Urothelium cell line (cell line): ENCODE data around the gene TARBP2.

ENCODE experiments used
- DNase-seq: peaks from one replicate; pipeline ENCODE4 v3.0.0; 2011; ENCODE audit warnings: low spot score, mixed read lengths
- FAIRE-seq: peaks from 2 replicates; lab custom pipeline; 2011; peaks lifted over from hg19 to GRCh38; lab: Jason Lieb, UNC

Gene TARBP2, protein sequence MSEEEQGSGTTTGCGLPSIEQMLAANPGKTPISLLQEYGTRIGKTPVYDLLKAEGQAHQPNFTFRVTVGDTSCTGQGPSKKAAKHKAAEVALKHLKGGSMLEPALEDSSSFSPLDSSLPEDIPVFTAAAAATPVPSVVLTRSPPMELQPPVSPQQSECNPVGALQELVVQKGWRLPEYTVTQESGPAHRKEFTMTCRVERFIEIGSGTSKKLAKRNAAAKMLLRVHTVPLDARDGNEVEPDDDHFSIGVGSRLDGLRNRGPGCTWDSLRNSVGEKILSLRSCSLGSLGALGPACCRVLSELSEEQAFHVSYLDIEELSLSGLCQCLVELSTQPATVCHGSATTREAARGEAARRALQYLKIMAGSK

DNA sequence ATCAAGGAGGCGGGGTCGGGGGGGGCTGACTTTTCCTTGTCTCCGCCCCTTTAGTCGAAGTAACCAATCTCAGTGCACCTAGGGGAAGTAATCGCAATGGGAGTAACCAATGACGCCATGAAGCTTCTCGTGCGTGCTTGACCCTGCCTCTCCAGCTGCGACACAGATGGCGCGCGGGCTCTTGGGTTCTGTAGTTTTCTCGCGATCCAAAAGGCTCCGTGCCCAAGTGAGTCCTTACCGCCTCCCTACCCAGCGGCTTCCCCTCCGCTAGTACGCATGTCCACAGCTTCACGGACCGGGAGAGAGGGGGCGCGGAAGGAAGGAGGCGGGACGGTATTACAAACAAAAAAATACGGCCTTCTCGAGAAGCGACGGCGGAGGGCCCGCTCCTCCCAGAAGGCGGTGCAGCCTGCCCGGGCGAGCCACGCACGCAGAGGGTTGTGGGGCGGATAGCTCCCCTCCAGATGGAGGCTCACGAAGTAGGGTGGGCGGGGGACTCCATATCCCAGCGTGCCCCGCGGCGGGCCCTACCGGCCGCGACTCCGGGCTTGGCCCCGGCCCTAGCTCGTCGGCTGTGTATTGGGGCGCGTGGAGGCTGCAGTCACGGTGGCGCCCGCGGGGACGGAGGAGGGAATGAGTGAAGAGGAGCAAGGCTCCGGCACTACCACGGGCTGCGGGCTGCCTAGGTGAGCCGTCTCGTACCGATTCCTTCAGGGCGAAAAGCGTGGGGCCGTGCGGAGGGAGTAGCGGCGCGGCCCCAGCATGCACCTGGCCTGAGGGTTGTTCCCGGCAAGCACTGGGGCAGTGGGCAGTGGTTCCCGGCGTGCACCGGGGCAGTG is at the start of gene TARBP2:
TSS of gene TARBP2 (plus strand) at position 508 of the 839 bp plus-strand sequence. CDS start at position 634, 126 bp downstream.
- FAIRE-seq (peak; percentile 87), DNase-seq (peak; percentile 96)

- peak; percentile 62 for FAIRE-seq
- peak; percentile 98 for DNase-seq
Measured at GRCh38 chr12:53451661-53452158, 49.4 kb upstream of the TARBP2 start, which contains the start of gene PCBP2. Gene PCBP2, plus strand, starts transcription at chr12:53452102. Its CDS starts 2,699 bp downstream, at chr12:53454801.

DNA sequence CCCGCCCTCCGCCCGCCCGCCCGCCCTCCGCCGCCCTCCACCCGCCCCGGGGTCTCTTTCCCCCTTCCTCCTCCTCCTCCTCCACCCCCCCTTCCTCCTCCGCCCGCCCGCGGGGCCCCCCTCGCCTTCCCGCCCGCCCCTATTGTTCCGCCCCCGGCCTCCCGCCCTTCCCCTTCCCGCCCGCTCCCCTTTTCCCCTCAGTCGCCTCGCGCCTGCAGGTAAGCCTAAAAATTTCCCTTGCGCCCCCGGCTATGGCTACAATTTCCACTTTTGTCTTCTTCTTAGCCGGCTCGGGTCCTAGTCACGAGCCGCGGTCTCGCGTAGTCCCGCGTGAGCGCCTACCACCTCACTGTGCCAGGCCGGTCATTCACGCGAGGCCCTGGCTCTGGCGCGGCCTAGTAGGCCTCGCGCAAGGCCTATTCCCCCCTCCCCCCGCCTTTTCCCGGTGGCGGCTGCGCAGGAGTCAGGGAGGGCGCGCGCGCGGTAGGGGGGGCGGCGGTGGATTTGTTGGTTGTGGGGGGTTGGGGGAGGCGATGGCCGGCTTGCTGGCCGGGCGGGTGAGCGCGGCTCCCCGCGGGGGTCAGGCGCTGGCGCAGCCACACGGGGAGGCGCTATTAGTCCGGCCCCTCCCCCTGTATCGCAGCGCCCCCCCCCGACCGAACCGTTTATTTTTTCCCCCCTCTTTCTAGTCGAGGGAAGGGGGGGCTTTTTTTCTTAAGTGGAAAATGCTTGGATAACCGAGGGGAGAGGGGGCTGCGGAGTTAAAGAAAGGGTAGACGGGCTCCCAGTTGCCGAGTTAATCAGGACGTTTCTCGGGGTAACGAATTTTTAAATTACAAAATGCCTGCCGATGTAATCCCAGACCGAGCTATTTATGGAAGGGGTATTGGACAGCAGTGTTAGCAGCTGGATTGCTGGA is 48.7 kb upstream of the TARBP2 start:
- FAIRE-seq (peak; percentile 9), DNase-seq (peak; percentile 88)

DNA sequence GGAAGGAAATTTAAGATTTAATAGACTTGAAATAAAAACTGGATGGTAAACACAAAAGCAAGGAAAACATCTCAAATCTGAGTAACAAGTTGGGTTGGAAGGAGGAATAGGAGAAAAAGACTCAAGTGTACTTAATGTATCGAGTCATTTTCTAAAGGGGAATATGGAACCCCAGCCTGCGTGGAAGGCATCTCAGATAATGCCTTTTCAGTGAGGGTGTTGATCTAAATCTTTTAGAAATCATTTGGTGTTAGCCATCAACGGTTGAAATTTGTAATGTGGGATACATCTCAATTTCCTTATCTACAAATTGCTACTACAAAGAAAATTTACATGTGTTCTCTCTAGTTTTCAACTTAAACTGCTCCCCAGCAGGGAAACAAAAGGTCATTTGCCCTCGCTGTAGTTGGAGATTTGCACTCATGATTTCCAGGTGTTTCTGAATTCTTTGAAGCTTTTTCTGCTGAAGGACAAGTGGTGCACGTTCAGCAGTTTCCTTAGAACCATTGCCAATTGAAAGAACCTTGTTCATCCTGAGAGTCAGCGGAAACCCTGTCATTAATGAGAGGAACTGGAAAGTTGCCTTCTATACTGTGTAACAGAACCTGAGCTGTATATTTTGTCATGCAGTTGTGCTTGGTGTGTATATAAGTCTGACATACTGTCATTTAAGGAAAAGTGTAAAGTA is 47.0 kb upstream of the TARBP2 start:
- FAIRE-seq (no peak), DNase-seq (no peak)

DNA sequence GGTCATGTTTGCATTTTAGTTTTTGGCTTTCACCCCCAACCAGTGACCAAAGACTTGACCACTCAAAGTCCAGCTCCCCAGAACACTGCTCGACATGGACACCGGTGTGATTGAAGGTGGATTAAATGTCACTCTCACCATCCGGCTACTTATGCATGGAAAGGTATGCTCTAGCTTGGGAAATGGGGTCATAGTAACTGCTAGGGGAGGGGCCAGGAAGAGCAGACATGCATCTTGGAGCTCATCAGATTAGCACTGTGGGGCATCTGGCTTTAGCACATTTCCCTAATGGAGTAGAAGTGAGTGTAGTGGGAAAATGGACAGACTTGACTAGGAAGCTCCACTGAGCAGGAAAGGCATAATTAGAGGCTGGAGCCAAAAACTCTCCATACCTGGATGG is 46.4 kb upstream of the TARBP2 start:
- FAIRE-seq: no peak

GRCh38 chr12:53456654-53457366 is 44.3 kb upstream of the TARBP2 start:
- FAIRE-seq (no peak), DNase-seq (no peak)

More for the DNA sequence above, 46.4 kb upstream of the TARBP2 start:
- DNase-seq: no peak

GRCh38 chr12:53459097-53459496 is 42.0 kb upstream of the TARBP2 start:
- FAIRE-seq (no peak), DNase-seq (no peak)

DNA sequence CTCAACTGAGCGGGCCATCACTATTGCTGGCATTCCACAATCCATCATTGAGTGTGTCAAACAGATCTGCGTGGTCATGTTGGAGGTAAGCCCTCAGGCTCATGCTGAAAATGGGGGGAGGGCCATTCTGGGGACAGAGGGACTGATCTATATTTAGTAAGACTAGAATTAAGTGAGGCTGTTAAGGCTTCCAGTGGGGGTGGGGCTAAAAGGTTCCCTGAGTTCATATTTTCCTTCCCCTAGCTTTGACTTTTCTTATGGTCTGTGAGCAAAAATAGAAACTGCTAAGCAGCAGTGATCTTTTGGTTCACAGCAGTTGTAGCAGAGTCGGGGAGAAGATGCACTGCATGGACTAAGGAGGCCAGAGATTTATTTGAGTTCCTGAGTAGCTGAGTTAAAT is 40.0 kb upstream of the TARBP2 start:
- FAIRE-seq (no peak), DNase-seq (no peak)

- DNase-seq: no peak
- FAIRE-seq: no peak
Measured at GRCh38 chr12:53461591-53461990, 39.5 kb upstream of the TARBP2 start.

- FAIRE-seq: no peak
- no peak for DNase-seq
Measured at GRCh38 chr12:53462935-53463334, 38.1 kb upstream of the TARBP2 start.

GRCh38 chr12:53463802-53464560 is 37.1 kb upstream of the TARBP2 start:
- no peak for FAIRE-seq

DNA sequence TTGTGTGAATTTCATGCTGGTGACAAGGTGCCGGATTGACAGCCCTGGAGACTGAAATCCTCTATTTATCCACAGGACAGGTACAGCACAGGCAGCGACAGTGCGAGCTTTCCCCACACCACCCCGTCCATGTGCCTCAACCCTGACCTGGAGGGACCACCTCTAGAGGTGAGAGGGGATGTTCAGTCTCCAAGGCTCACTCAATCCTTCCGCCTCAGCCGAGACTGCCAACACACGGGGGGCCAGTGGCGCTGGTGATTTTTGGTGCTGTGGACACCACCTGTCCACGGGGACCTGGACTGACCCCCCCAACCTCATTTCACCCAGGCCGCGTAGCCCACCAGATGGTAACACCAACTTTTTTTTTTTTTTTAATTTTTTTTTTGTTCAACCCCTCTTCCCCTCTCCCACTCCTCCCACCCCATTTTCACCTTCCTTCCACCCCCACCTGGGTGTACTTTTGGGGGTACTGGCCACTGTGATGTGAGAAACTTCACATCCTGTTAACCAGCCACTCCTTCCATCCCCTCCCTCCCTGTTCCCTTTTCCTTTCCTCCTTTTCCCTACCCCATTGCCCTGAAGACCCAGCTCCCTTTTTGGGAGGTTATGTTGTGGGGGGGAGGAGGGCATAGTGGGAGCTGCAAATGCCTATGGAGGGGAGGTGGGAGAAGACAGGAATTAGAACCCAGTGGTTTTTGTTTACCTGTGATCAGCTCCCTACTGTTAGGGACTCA is 36.2 kb upstream of the TARBP2 start:
- FAIRE-seq (no peak), DNase-seq (no peak)

More at GRCh38 chr12:53463802-53464560, 37.1 kb upstream of the TARBP2 start:
- no peak for DNase-seq

DNA sequence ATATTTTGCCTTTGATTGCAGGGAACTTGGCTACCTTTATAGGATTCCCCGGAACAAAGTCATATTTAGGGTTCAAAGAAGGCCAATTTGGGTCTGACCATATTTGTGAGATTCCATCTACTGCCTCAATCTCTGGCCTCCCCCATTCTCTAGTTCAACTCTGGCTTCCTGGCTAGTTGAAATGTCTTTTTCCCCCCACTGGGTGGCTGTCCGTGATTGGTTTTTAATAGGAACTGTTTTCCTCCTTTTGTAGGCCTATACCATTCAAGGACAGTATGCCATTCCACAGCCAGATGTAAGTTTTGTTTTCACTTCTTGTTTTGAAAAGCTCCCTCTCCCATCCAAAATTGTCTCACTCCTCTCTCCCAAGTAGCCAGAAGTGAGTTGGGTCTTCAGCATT is 35.4 kb upstream of the TARBP2 start:
- DNase-seq: no peak
- FAIRE-seq: no peak

DNA sequence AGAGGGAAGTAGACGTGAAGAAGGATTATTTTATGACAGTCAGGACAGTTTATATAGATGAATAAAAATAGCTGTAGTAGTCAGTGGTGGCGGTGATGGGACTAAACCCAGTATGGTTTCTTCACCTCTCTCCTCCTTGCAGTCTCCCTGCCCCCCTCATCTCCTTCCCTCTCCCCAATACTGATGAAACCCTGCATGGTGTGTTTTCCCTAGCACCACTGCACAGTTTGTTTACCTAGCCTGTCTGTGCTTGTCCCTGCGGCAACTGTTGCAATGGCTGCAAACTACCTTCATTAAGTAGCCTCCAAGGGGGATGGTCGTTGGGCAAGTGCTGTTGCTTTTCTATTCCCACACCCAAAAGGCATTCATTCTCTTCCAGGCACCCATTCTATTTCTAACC is 34.4 kb upstream of the TARBP2 start:
- DNase-seq (no peak), FAIRE-seq (no peak)

DNA sequence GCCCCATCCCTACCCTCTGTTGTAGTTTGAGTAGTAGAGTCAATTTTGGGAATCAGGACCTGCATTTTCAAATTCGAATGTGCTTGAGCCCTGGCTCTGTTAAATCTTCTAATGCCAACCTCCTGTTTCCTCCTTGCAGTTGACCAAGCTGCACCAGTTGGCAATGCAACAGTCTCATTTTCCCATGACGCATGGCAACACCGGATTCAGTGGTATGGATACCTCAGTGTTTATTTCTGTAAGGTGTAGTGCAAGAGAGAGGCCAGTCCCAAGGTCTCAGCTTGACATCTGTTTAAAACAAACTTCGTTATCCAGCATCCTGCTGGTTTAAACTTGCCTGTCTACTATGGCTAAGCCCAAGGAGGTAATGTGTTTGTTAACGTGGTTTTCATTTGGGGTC is 34.0 kb upstream of the TARBP2 start:
- DNase-seq (no peak), FAIRE-seq (no peak)

GRCh38 chr12:53467880-53468279 is 33.2 kb upstream of the TARBP2 start:
- DNase-seq (no peak), FAIRE-seq (no peak)

DNA sequence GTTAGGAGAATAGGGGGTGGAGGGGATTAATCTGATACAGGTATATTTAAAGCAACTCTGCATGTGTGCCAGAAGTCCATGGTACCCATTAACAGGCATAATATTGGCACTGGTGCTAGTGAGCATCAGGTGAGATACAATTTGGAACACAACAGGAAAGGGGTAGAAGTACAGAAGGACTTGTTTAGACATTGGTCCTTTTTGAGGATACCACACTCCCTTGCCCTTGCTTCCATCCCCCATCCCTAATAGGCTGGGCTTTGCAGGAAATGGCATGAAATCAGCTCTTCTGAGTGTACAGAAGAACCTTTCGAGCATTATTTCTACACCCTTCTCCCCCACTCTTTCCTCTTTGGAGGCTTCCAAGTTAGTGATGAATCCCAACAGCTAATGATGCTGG is 32.8 kb upstream of the TARBP2 start:
- FAIRE-seq: no peak
- no peak for DNase-seq

DNA sequence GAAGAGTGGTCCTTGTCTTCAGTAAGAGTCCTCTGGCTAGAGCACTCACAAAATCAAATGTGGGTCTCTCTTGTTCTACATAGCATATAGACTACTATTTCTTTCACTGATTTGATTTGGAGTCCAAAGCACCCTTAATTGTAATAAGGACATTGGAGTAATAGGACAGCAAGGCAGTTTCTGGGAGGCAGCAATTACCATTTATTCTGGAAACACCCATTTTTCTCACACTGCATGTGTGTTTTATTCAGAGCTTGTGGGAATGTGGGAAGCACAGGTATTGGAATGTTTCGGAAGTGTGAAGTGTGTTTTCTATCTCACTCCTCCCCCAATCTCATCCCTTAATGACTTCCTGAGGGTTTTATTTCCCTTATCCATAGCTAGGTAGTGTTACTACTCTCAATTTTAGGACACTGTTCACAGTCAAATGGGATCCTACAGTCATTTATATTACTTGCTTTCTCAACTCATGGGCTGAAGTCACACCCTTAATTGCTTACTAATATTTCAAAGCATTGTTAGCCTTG is 29.0 kb upstream of the TARBP2 start:
- FAIRE-seq (no peak), DNase-seq (no peak)
